DND-41 (cell line): Measurements from ENCODE around the gene C11orf58.

Experiments used
- CTCF ChIP-seq: IDR thresholded peaks from 2 replicates; pipeline ENCODE4 v1.5.1; 2012; ENCODE audit warnings: borderline replicate concordance, low read length, moderate library complexity, mild to moderate bottlenecking; ENCODE audit not compliant: poor library complexity, severe bottlenecking; ENCODE audit errors: extremely low read depth
- EZH2 ChIP-seq: IDR thresholded peaks from 3 replicates; pipeline ENCODE4 v1.6.1; 2012; ENCODE audit warnings: borderline replicate concordance, low read depth, mild to moderate bottlenecking, moderate library complexity, low read length, inconsistent platforms; ENCODE audit not compliant: severe bottlenecking

GRCh38 chr11:16793511-16793910, 55.1 kb downstream of the C11orf58 start:
- no peak for TF ChIP-seq CTCF
- TF ChIP-seq EZH2: no peak
